ENCODE results near the gene MMP2.

MMP2 gene

GRCh38 chr16:55469821-55470532, 9.0 kb upstream of the MMP2 start:
- no peak overlapping the region for H3K4me3 ChIP-seq (ENCODE audit: insufficient read depth, low read length, poor library complexity, severe bottlenecking)
- no peaks in the 10 kb centered on the region for H3F3A ChIP-seq (ENCODE audit: insufficient read depth)
- H3K9me2 ChIP-seq (replicated peaks; ENCODE audit: insufficient read depth, low read length) = no peaks in the 10 kb centered on the region
- no peaks in the 10 kb centered on the region for H3K27me3 ChIP-seq (ENCODE audit: low read length)
- no peak overlapping the region for H3K4me2 ChIP-seq (ENCODE audit: low read depth, low read length, poor library complexity, severe bottlenecking)
- no peak overlapping the region for H2AFZ ChIP-seq (ENCODE audit: low read depth, low read length, severe bottlenecking)
- no peaks in the 10 kb centered on the region for H4K20me1 ChIP-seq (ENCODE audit: low read depth, low read length)
- no peak overlapping the region for H3K9ac ChIP-seq (ENCODE audit: low read length)
- H3K36me3 ChIP-seq (ENCODE audit: low read length) = no peaks in the 10 kb centered on the region
- no peak for TF ChIP-seq EZH2phosphoT487 (conservative IDR thresholded peaks at IDR 0.05; ENCODE audit: low read length)
- no peak for TF ChIP-seq CTCF (IDR thresholded peaks at IDR 0.05; ENCODE audit: insufficient read depth, low read length, poor library complexity, severe bottlenecking)
- no peaks in the 10 kb centered on the region for H3K79me2 ChIP-seq (ENCODE audit: insufficient read depth, low read length)
- no peaks in the 10 kb centered on the region for H3K9me3 ChIP-seq (ENCODE audit: insufficient read depth, low read length)
- H3K27ac ChIP-seq (ENCODE audit: low read depth, low read length) = no peak overlapping the region

GRCh38 chr16:55470533-55471371, 8.2 kb upstream of the MMP2 start:
- no peaks in the 10 kb centered on the region for H3K9me2 ChIP-seq (replicated peaks; ENCODE audit: insufficient read depth, low read length)
- H3K9ac ChIP-seq (ENCODE audit: low read length) = no peak overlapping the region
- TF ChIP-seq EZH2phosphoT487 (conservative IDR thresholded peaks at IDR 0.05; ENCODE audit: low read length) (no peak), CTCF (IDR thresholded peaks at IDR 0.05; ENCODE audit: insufficient read depth, low read length, poor library complexity, severe bottlenecking) (no peak)
- H3K9me3 ChIP-seq (ENCODE audit: insufficient read depth, low read length) = no peaks in the 10 kb centered on the region
- no peaks in the 10 kb centered on the region for H3K36me3 ChIP-seq (ENCODE audit: low read length)
- H3K27me3 ChIP-seq (ENCODE audit: low read length) = no peaks in the 10 kb centered on the region
- no peak overlapping the region for H3K4me2 ChIP-seq (ENCODE audit: low read depth, low read length, poor library complexity, severe bottlenecking)
- H3K79me2 ChIP-seq (ENCODE audit: insufficient read depth, low read length) = no peaks in the 10 kb centered on the region
- H3F3A ChIP-seq (ENCODE audit: insufficient read depth) = no peaks in the 10 kb centered on the region
- H2AFZ ChIP-seq (ENCODE audit: low read depth, low read length, severe bottlenecking) = no peak overlapping the region
- no peak overlapping the region for H3K4me3 ChIP-seq (ENCODE audit: insufficient read depth, low read length, poor library complexity, severe bottlenecking)
- H3K27ac ChIP-seq (ENCODE audit: low read depth, low read length) = no peak overlapping the region
- no peaks in the 10 kb centered on the region for H4K20me1 ChIP-seq (ENCODE audit: low read depth, low read length)

- Histone ChIP-seq H3K4me2 (ENCODE audit: low read depth, low read length, poor library complexity, severe bottlenecking) (no peak overlapping the region), H2AFZ (ENCODE audit: low read depth, low read length, severe bottlenecking) (no peak overlapping the region), H3F3A (ENCODE audit: insufficient read depth) (no peaks in the 10 kb centered on the region), H3K27me3 (ENCODE audit: low read length) (no peaks in the 10 kb centered on the region), H3K79me2 (ENCODE audit: insufficient read depth, low read length) (no peaks in the 10 kb centered on the region), H3K9ac (ENCODE audit: low read length) (no peak overlapping the region), H3K9me2 (replicated peaks; ENCODE audit: insufficient read depth, low read length) (no peaks in the 10 kb centered on the region), H3K27ac (ENCODE audit: low read depth, low read length) (no peak overlapping the region), H3K9me3 (ENCODE audit: insufficient read depth, low read length) (no peaks in the 10 kb centered on the region), H3K4me3 (ENCODE audit: insufficient read depth, low read length, poor library complexity, severe bottlenecking) (no peak overlapping the region), H3K36me3 (ENCODE audit: low read length) (no peaks in the 10 kb centered on the region), H4K20me1 (ENCODE audit: low read depth, low read length) (no peaks in the 10 kb centered on the region)
- TF ChIP-seq EZH2phosphoT487 (conservative IDR thresholded peaks at IDR 0.05; ENCODE audit: low read length) (no peak), CTCF (IDR thresholded peaks at IDR 0.05; ENCODE audit: insufficient read depth, low read length, poor library complexity, severe bottlenecking) (no peak)
Observed at GRCh38 chr16:55471448-55472097, 7.4 kb upstream of the MMP2 start.
